Stimulated activated CD4-positive, alpha-beta T cell treated with anti-CD3 and anti-CD28 coated beads, Interleukin-1b, Interleukin-23, amount 100 ng/mL, for 4 hours (primary cell): ENCODE data around the gene RRAS.
A peak's percentile ranks its signal among the peaks of the same experiment; 100 is the strongest.

Experiments used
- DNase-seq, 2 donors: peaks; one replicate each; pipeline ENCODE4 v3.0.0-alpha.2; 2020; ENCODE audit warnings: low read depth in 2 of 2

RRAS gene

GRCh38 chr19:49640113-49640898 lies at the start of gene RRAS:
RRAS (minus strand) TSS chr19:49640143; CDS start chr19:49640098, 45 bp downstream.
- DNase-seq, result peak; percentile 99 to 100

GRCh38 chr19:49689133-49690078 lies 49.5 kb upstream of the RRAS start, which contains the start of gene ADM5:
ADM5 (plus strand) TSS chr19:49689594; CDS start chr19:49689838, 244 bp downstream.
- peak in 1 of 2 donors; percentile 50 for DNase-seq

- no peak for DNase-seq
Observed at GRCh38 chr19:49688531-49689132, 48.7 kb upstream of the RRAS start.

- DNase-seq, result no peak
Observed at GRCh38 chr19:49687566-49688316, 47.8 kb upstream of the RRAS start.

- no peak for DNase-seq
Observed at GRCh38 chr19:49687150-49687549, 47.2 kb upstream of the RRAS start.

- no peak for DNase-seq
Observed at GRCh38 chr19:49686503-49687088, 46.7 kb upstream of the RRAS start.

GRCh38 chr19:49685845-49686332 lies 45.9 kb upstream of the RRAS start:
- no peak for DNase-seq

- no peak for DNase-seq
Observed at GRCh38 chr19:49684983-49685553, 45.1 kb upstream of the RRAS start.

- DNase-seq, result no peak
Observed at GRCh38 chr19:49684251-49684982, 44.5 kb upstream of the RRAS start.

- DNase-seq, result no peak
Observed at GRCh38 chr19:49683814-49684250, 43.9 kb upstream of the RRAS start.

- DNase-seq, result no peak
Observed at GRCh38 chr19:49682274-49682673, 42.3 kb upstream of the RRAS start.

GRCh38 chr19:49681830-49682229 lies 41.9 kb upstream of the RRAS start:
- no peak for DNase-seq

- peak; percentile 95 to 97 for DNase-seq
Observed at GRCh38 chr19:49680421-49681351, 40.7 kb upstream of the RRAS start.

- no peak for DNase-seq
Observed at GRCh38 chr19:49679771-49680413, 39.9 kb upstream of the RRAS start.

GRCh38 chr19:49678985-49679770 lies 39.2 kb upstream of the RRAS start:
- DNase-seq, result no peak

GRCh38 chr19:49677901-49678674 lies 38.1 kb upstream of the RRAS start:
- DNase-seq, result peak; percentile 69 to 73
